K562 treated with DMSO at 1 percent for 12 hours (cell line): ENCODE measurements around the gene GLO1. TPM values are rescaled to one million over a fixed set of nuclear protein-coding genes. Genes with fewer than 3 reads are reported as not detected.

Experiments
- total RNA-seq: library from RNA; unstranded; fragments of 300-600 nt; gene quantifications from 2 replicates; pipeline ENCODE4 v1.2.3, GENCODE V29; 2022; ENCODE audit not compliant: insufficient read depth

GLO1 gene
- total RNA-seq: 92.1 and 163 TPM in 2 replicates

GRCh38 chr6:38702558-38703397 is at the start of gene GLO1:
GLO1 (minus strand) TSS chr6:38703145; CDS start chr6:38703054, 91 bp downstream.

GRCh38 chr6:38715016-38715689 is 12.2 kb upstream of the GLO1 start, which contains the start of gene DNAH8:
DNAH8 (plus strand) TSS chr6:38715311; CDS start chr6:38722810, 7,499 bp downstream.

GRCh38 chr6:38639498-38640215 is 63.3 kb downstream of the GLO1 start, which contains the start of gene BTBD9:
BTBD9 (minus strand) TSS chr6:38639929.

Other genes with a start within 250 kb of the GLO1 start
- gene BTBD9, start 63.2 kb downstream of the GLO1 start, total RNA-seq: 0.53 and 2.8 TPM in 2 replicates
- 0.17 and 1.2 TPM in 2 replicates for gene DNAH8, start 12.2 kb upstream of the GLO1 start, total RNA-seq